ENCODE results near the gene ZNF41. TPM values are rescaled to one million over a fixed set of nuclear protein-coding genes. Genes with fewer than 3 reads are reported as not detected.

The ZNF41 gene
- total and polyA plus RNA-seq, 8 donors, result 8.1 to 15.4 (median 14.2) TPM

GRCh38 chrX:47489507-47490275 lies 6.7 kb upstream of the ZNF41 start:
- no peak overlapping the region for H3K4me3 ChIP-seq
- no peaks in the 10 kb centered on the region for H3K27me3 ChIP-seq
- H3K4me1 ChIP-seq, result peaks cover 0 to 2% of the 10 kb centered on the region in 2 donors
- H3K9me3 ChIP-seq, result no peaks in the 10 kb centered on the region
- intact Hi-C loops (cut with DNase I), result no loop called here
- no peak for ATAC-seq
- no peak for DNase-seq
- H3K36me3 ChIP-seq, result no peaks in the 10 kb centered on the region
- TF ChIP-seq CTCF (IDR thresholded peaks at IDR 0.05), result no peak
- no peak overlapping the region for H3K27ac ChIP-seq

- no peak for TF ChIP-seq CTCF (IDR thresholded peaks at IDR 0.05)
- DNase-seq (no peak), ATAC-seq (no peak)
- Histone ChIP-seq H3K4me3 (no peak overlapping the region), H3K27ac (no peak overlapping the region), H3K36me3 (no peaks in the 10 kb centered on the region), H3K9me3 (no peaks in the 10 kb centered on the region), H3K4me1 (peaks cover 0 to 8% of the 10 kb centered on the region in 2 donors), H3K27me3 (no peaks in the 10 kb centered on the region)
- intact Hi-C loops (cut with DNase I), result no loop called here
Observed at GRCh38 chrX:47484885-47485284, 1.9 kb upstream of the ZNF41 start.

GRCh38 chrX:47483306-47484268 lies 565 bp upstream of the ZNF41 start:
- H3K4me1 ChIP-seq, result peaks cover 0 to 8% of the 10 kb centered on the region in 2 donors
- peak in 3 of 4 donors; percentile 39 to 55 (median 47) for DNase-seq
- peak; percentile 4 for ATAC-seq
- intact Hi-C loops (cut with DNase I), result no loop called here
- peak overlapping the region; percentile 49 to 58 for H3K4me3 ChIP-seq
- H3K36me3 ChIP-seq, result no peaks in the 10 kb centered on the region
- no peaks in the 10 kb centered on the region for H3K9me3 ChIP-seq
- no peaks in the 10 kb centered on the region for H3K27me3 ChIP-seq
- H3K27ac ChIP-seq, result peak overlapping the region; percentile 92 to 94
- TF ChIP-seq CTCF (IDR thresholded peaks at IDR 0.05), result no peak

- ATAC-seq (no peak), DNase-seq (no peak)
- Histone ChIP-seq H3K4me3 (peak overlapping the region; percentile 49 to 58), H3K4me1 (peaks cover 0 to 8% of the 10 kb centered on the region in 2 donors), H3K27me3 (no peaks in the 10 kb centered on the region), H3K9me3 (no peaks in the 10 kb centered on the region), H3K36me3 (no peaks in the 10 kb centered on the region), H3K27ac (peak overlapping the region; percentile 92 to 94)
- intact Hi-C loops (cut with DNase I), result no loop called here
- no peak for TF ChIP-seq CTCF (IDR thresholded peaks at IDR 0.05)
Observed at GRCh38 chrX:47482065-47482511, 934 bp downstream of the ZNF41 start.

GRCh38 chrX:47481160-47481559 lies 1.9 kb downstream of the ZNF41 start:
- Histone ChIP-seq H3K27ac (no peak overlapping the region), H3K27me3 (no peaks in the 10 kb centered on the region), H3K36me3 (no peaks in the 10 kb centered on the region), H3K4me1 (peaks cover 0 to 8% of the 10 kb centered on the region in 2 donors), H3K4me3 (no peak overlapping the region), H3K9me3 (no peaks in the 10 kb centered on the region)
- no peak for TF ChIP-seq CTCF (IDR thresholded peaks at IDR 0.05)
- intact Hi-C loops (cut with DNase I), result no loop called here
- DNase-seq, result no peak
- ATAC-seq, result no peak

Data from left lung (tissue), 10 donors.